ENCODE data around the gene NID2. TPM values are rescaled to one million over a fixed set of nuclear protein-coding genes. Genes with fewer than 3 reads are reported as not detected.

Gene NID2
- polyA plus RNA-seq, 6 donors from 2014 or later, result 0.52 to 1.7 (median 0.77) TPM; not detected in 1

- no peak for DNase-seq
- H3K27ac Mint-ChIP-seq, result no peak overlapping the region
- peaks cover 0 to 10% (median 7%) of the 10 kb centered on the region in 7 donors for H3K9me3 Mint-ChIP-seq
- H3K4me1 Mint-ChIP-seq, result peaks cover 0 to 2% (median 0%) of the 10 kb centered on the region in 3 donors
- H3K27me3 Mint-ChIP-seq, result peaks cover 2 to 40% (median 16%) of the 10 kb centered on the region in 3 donors
- no peak for ATAC-seq (ENCODE audit: low read depth in 2 of 2)
- H3K4me3 Mint-ChIP-seq, result no peak overlapping the region
- peaks cover 4 to 17% of the 10 kb centered on the region in 2 donors for H3K36me3 Mint-ChIP-seq
Measured at GRCh38 chr14:52077256-52077979, 8.6 kb upstream of the NID2 start.

GRCh38 chr14:52076334-52076733 is 7.5 kb upstream of the NID2 start:
- no peak for DNase-seq
- Mint-ChIP-seq H3K36me3 (peaks cover 4 to 17% of the 10 kb centered on the region in 2 donors), H3K9me3 (peaks cover 0 to 10% (median 7%) of the 10 kb centered on the region in 7 donors), H3K27me3 (peaks cover 13 to 42% (median 16%) of the 10 kb centered on the region in 3 donors), H3K4me1 (peaks cover 0 to 4% (median 0%) of the 10 kb centered on the region in 3 donors), H3K4me3 (no peak overlapping the region), H3K27ac (no peak overlapping the region)
- ATAC-seq (ENCODE audit: low read depth in 2 of 2), result no peak

- Mint-ChIP-seq H3K36me3 (peaks cover 4 to 17% of the 10 kb centered on the region in 2 donors), H3K27ac (peak overlapping the region in 1 of 6 donors; percentile 73), H3K9me3 (peaks cover 0 to 10% (median 7%) of the 10 kb centered on the region in 7 donors), H3K4me1 (peaks cover 0 to 4% (median 3%) of the 10 kb centered on the region in 3 donors), H3K4me3 (no peak overlapping the region), H3K27me3 (peaks cover 20 to 39% (median 21%) of the 10 kb centered on the region in 3 donors)
- DNase-seq (no peak), ATAC-seq (ENCODE audit: low read depth in 2 of 2) (no peak)
Measured at GRCh38 chr14:52075371-52075770, 6.5 kb upstream of the NID2 start.

- no peak overlapping the region for H3K27ac Mint-ChIP-seq
- no peak overlapping the region for H3K4me3 Mint-ChIP-seq
- H3K9me3 Mint-ChIP-seq, result peaks cover 0 to 10% (median 7%) of the 10 kb centered on the region in 7 donors
- H3K4me1 Mint-ChIP-seq, result peaks cover 4 to 17% (median 9%) of the 10 kb centered on the region in 3 donors
- DNase-seq, result no peak
- no peak for ATAC-seq (ENCODE audit: low read depth in 2 of 2)
- peaks cover 4 to 17% of the 10 kb centered on the region in 2 donors for H3K36me3 Mint-ChIP-seq
- peaks cover 26 to 28% (median 28%) of the 10 kb centered on the region in 3 donors for H3K27me3 Mint-ChIP-seq
Measured at GRCh38 chr14:52073251-52073650, 4.4 kb upstream of the NID2 start.

GRCh38 chr14:52072266-52072780 is 3.5 kb upstream of the NID2 start:
- no peak overlapping the region for H3K27ac Mint-ChIP-seq
- ATAC-seq (ENCODE audit: low read depth in 2 of 2) (no peak), DNase-seq (no peak)
- no peak overlapping the region for H3K4me3 Mint-ChIP-seq
- peaks cover 0 to 10% (median 7%) of the 10 kb centered on the region in 7 donors for H3K9me3 Mint-ChIP-seq
- peaks cover 4 to 17% of the 10 kb centered on the region in 2 donors for H3K36me3 Mint-ChIP-seq
- H3K4me1 Mint-ChIP-seq, result peaks cover 9 to 27% (median 18%) of the 10 kb centered on the region in 3 donors
- H3K27me3 Mint-ChIP-seq, result peaks cover 33 to 36% (median 36%) of the 10 kb centered on the region in 3 donors

- Mint-ChIP-seq H3K9me3 (peaks cover 0 to 10% (median 7%) of the 10 kb centered on the region in 7 donors), H3K27ac (no peak overlapping the region), H3K4me1 (peaks cover 9 to 28% (median 18%) of the 10 kb centered on the region in 3 donors), H3K4me3 (peak overlapping the region in 1 of 8 donors; percentile 44), H3K27me3 (peaks cover 37 to 38% (median 38%) of the 10 kb centered on the region in 3 donors), H3K36me3 (peaks cover 4 to 17% of the 10 kb centered on the region in 2 donors)
- DNase-seq (no peak), ATAC-seq (ENCODE audit: low read depth in 2 of 2) (no peak)
Measured at GRCh38 chr14:52071675-52072074, 2.8 kb upstream of the NID2 start.

GRCh38 chr14:52070051-52070431 is 1.2 kb upstream of the NID2 start:
- H3K27ac Mint-ChIP-seq, result no peak overlapping the region
- H3K27me3 Mint-ChIP-seq, result peaks cover 30 to 41% (median 31%) of the 10 kb centered on the region in 3 donors

GRCh38 chr14:52069307-52070050 is 620 bp upstream of the NID2 start:
- Mint-ChIP-seq H3K36me3 (peaks cover 0 to 8% of the 10 kb centered on the region in 2 donors), H3K4me1 (peaks cover 9 to 28% (median 18%) of the 10 kb centered on the region in 3 donors), H3K27ac (no peak overlapping the region), H3K27me3 (peaks cover 27 to 44% (median 28%) of the 10 kb centered on the region in 3 donors), H3K4me3 (peak overlapping the region; percentile 60 to 88 (median 78)), H3K9me3 (peaks cover 0 to 7% (median 6%) of the 10 kb centered on the region in 7 donors)
- peak; percentile 17 for DNase-seq
- ATAC-seq (ENCODE audit: low read depth in 2 of 2), result peak; percentile 68 to 69

More at GRCh38 chr14:52070051-52070431, 1.2 kb upstream of the NID2 start:
- DNase-seq (no peak), ATAC-seq (ENCODE audit: low read depth in 2 of 2) (no peak)
- Mint-ChIP-seq H3K4me1 (peaks cover 9 to 28% (median 18%) of the 10 kb centered on the region in 3 donors), H3K4me3 (peak overlapping the region; percentile 25 to 87 (median 74)), H3K9me3 (peaks cover 0 to 10% (median 7%) of the 10 kb centered on the region in 7 donors), H3K36me3 (peaks cover under 1 to 11% of the 10 kb centered on the region in 2 donors)

GRCh38 chr14:52067873-52068614 is 815 bp downstream of the NID2 start:
- peaks cover 27 to 44% (median 28%) of the 10 kb centered on the region in 3 donors for H3K27me3 Mint-ChIP-seq

GRCh38 chr14:52064174-52064573 is 4.7 kb downstream of the NID2 start:
- Mint-ChIP-seq H3K27me3 (peaks cover 20 to 28% (median 22%) of the 10 kb centered on the region in 3 donors), H3K27ac (no peak overlapping the region)
- ATAC-seq (ENCODE audit: low read depth in 2 of 2), result no peak

More at GRCh38 chr14:52067873-52068614, 815 bp downstream of the NID2 start:
- H3K36me3 Mint-ChIP-seq, result no peaks in the 10 kb centered on the region
- ATAC-seq (ENCODE audit: low read depth in 2 of 2), result peak; percentile 17 to 26
- no peaks in the 10 kb centered on the region for H3K9me3 Mint-ChIP-seq
- peak overlapping the region; percentile 67 to 88 (median 80) for H3K4me3 Mint-ChIP-seq
- peak overlapping the region in 3 of 6 donors; percentile 33 to 69 (median 54) for H3K27ac Mint-ChIP-seq
- DNase-seq, result peak; percentile 11
- peaks cover 9 to 28% (median 18%) of the 10 kb centered on the region in 3 donors for H3K4me1 Mint-ChIP-seq

GRCh38 chr14:52063052-52063462 is 5.8 kb downstream of the NID2 start:
- Mint-ChIP-seq H3K9me3 (no peaks in the 10 kb centered on the region), H3K4me3 (no peak overlapping the region), H3K27me3 (peaks cover 14 to 37% (median 28%) of the 10 kb centered on the region in 3 donors), H3K4me1 (peaks cover 5 to 11% (median 9%) of the 10 kb centered on the region in 3 donors), H3K27ac (peak overlapping the region in 1 of 6 donors; percentile 63), H3K36me3 (no peaks in the 10 kb centered on the region)
- ATAC-seq (ENCODE audit: low read depth in 2 of 2), result no peak
- no peak for DNase-seq

More at GRCh38 chr14:52064174-52064573, 4.7 kb downstream of the NID2 start:
- Mint-ChIP-seq H3K9me3 (no peaks in the 10 kb centered on the region), H3K4me3 (no peak overlapping the region), H3K36me3 (no peaks in the 10 kb centered on the region), H3K4me1 (peaks cover 5 to 16% (median 15%) of the 10 kb centered on the region in 3 donors)
- DNase-seq, result no peak

GRCh38 chr14:52061890-52062289 is 7.0 kb downstream of the NID2 start:
- DNase-seq (no peak), ATAC-seq (ENCODE audit: low read depth in 2 of 2) (no peak)
- peaks cover 0 to 1% (median 0%) of the 10 kb centered on the region in 7 donors for H3K9me3 Mint-ChIP-seq
- H3K4me1 Mint-ChIP-seq, result peaks cover 0 to 4% (median 0%) of the 10 kb centered on the region in 3 donors
- no peak overlapping the region for H3K4me3 Mint-ChIP-seq
- H3K36me3 Mint-ChIP-seq, result no peaks in the 10 kb centered on the region
- H3K27ac Mint-ChIP-seq, result no peak overlapping the region
- peaks cover 6 to 27% (median 20%) of the 10 kb centered on the region in 3 donors for H3K27me3 Mint-ChIP-seq

Data from naive B cell (primary cell).